Measurements from ENCODE around the gene UPK3A. TPM values are rescaled to one million over a fixed set of nuclear protein-coding genes. Genes with fewer than 3 reads are reported as not detected.

UPK3A gene
- total and polyA plus RNA-seq, 2 of the 8 experiments (the other 6 are each of a cell fraction or from before 2014, with no cell fraction given): 0.35 to 1.7 TPM

GRCh38 chr22:45316796-45317526, 32.2 kb downstream of the UPK3A start (continued):
- TF ChIP-seq SAP30 (IDR thresholded peaks at IDR 0.05; ENCODE audit: insufficient read depth, insufficient replicate concordance, low read length): no peak
- no peak for TF ChIP-seq KDM5A (IDR thresholded peaks at IDR 0.05; ENCODE audit: low read length)
- TF ChIP-seq POLR2A (IDR thresholded peaks at IDR 0.05; ENCODE audit: control extremely low read depth in 1 of 2, low read depth in 2 of 2, low read length in 2 of 2): no peak
